ENCODE measurements around the gene SUN3.

SUN3 gene

GRCh38 chr7:48028938-48029337 lies at the start of gene SUN3:
TSS of gene SUN3 (minus strand) at chr7:48029107. CDS start at chr7:48028938, 169 bp downstream.
- no peak for DNase-seq

- no peak for DNase-seq
Observed at GRCh38 chr7:48078470-48078869, 49.6 kb upstream of the SUN3 start.

GRCh38 chr7:48077423-48077822 lies 48.5 kb upstream of the SUN3 start:
- no peak for DNase-seq

- DNase-seq: no peak
Observed at GRCh38 chr7:48074204-48074654, 45.3 kb upstream of the SUN3 start.

GRCh38 chr7:48067475-48067874 lies 38.6 kb upstream of the SUN3 start:
- DNase-seq: no peak

- no peak for DNase-seq
Observed at GRCh38 chr7:48063985-48064384, 35.1 kb upstream of the SUN3 start.

GRCh38 chr7:48059706-48060105 lies 30.8 kb upstream of the SUN3 start:
- DNase-seq: no peak

GRCh38 chr7:48058990-48059389 lies 30.1 kb upstream of the SUN3 start:
- DNase-seq: no peak

GRCh38 chr7:48053736-48054135 lies 24.8 kb upstream of the SUN3 start:
- no peak for DNase-seq

GRCh38 chr7:48052748-48053147 lies 23.8 kb upstream of the SUN3 start:
- peak; percentile 3 for DNase-seq

- DNase-seq: no peak
Observed at GRCh38 chr7:48049850-48050249, 20.9 kb upstream of the SUN3 start.

GRCh38 chr7:48048113-48048512 lies 19.2 kb upstream of the SUN3 start:
- no peak for DNase-seq

- DNase-seq: peak; percentile 24
Observed at GRCh38 chr7:48046458-48046857, 17.6 kb upstream of the SUN3 start.

GRCh38 chr7:48045195-48045765 lies 16.4 kb upstream of the SUN3 start:
- no peak for DNase-seq

GRCh38 chr7:48042636-48043035 lies 13.7 kb upstream of the SUN3 start:
- DNase-seq: no peak

- DNase-seq: no peak
Observed at GRCh38 chr7:48042216-48042615, 13.3 kb upstream of the SUN3 start.

GRCh38 chr7:48041653-48041970 lies 12.7 kb upstream of the SUN3 start:
- DNase-seq: no peak

GRCh38 chr7:48040944-48041652 lies 12.2 kb upstream of the SUN3 start:
- DNase-seq: no peak

- DNase-seq: no peak
Observed at GRCh38 chr7:48038815-48039506, 10.1 kb upstream of the SUN3 start.

- no peak for DNase-seq
Observed at GRCh38 chr7:48035967-48036478, 7.1 kb upstream of the SUN3 start.

- peak; percentile 88 for DNase-seq
Observed at GRCh38 chr7:48035301-48035966, 6.5 kb upstream of the SUN3 start, which contains the start of gene C7orf57. TSS of gene C7orf57 (plus strand) at chr7:48035543. CDS start at chr7:48036309, 766 bp downstream.

- DNase-seq: no peak
Observed at GRCh38 chr7:48033922-48034321, 5.0 kb upstream of the SUN3 start.

- DNase-seq: no peak
Observed at GRCh38 chr7:48031111-48031510, 2.2 kb upstream of the SUN3 start.

All from CD4-positive, alpha-beta T cell treated with Interleukin-4 for 4 hours (primary cell).